HG03108 (cell line): Measurements from ENCODE around the gene CEMIP2.
"Not testable (repeated sequence)": the region's sequence is repeated elsewhere in the genome, so short reads cannot be mapped to it uniquely, and the experiment has no call there.

Experiments used
- ATAC-seq: cut with Tn5 transposase; IDR thresholded peaks from one replicate; pipeline ENCODE4 v1.9.1; 2021; ENCODE audit warnings: moderate library complexity; ENCODE audit not compliant: unreplicated experiment

CEMIP2 gene

DNA sequence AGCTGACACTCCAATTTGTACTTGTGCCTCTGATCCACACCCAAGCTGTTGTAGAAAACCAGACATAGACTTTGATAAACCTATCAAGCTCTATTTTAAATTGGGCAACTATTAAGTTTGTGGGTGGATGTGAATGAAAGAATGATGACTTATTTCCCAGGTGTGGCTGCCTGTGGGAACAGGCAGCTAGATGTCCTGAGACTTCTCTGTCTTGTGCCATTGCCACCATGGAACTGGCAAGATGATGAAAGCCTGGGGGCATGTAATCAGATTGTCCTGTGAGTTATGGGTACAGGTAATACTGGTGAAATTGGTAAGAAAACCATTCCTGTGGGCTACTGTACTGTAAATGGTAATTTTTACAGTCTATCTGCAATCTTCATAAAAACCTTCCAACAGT, 57.5 kb downstream of the CEMIP2 start:
- no peak for ATAC-seq

DNA sequence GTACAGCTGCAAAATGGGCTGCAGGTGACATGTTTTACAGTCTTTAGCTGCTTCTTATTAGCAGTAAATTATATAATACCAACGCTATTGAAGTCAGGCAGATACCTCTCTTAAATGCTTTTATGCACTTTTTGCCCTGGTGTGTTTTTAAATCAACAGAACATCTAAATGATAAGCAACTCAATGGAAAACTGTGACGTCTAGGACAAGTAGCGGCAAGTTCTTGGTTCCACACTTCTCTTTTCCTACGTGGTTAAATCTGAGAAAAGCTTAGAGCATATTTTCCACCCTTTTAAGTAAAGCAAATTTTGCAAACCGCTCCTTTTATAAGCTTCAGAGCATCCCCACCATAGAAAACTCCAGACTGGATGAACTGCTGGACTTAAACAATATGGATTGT, 58.1 kb downstream of the CEMIP2 start:
- no peak for ATAC-seq

DNA sequence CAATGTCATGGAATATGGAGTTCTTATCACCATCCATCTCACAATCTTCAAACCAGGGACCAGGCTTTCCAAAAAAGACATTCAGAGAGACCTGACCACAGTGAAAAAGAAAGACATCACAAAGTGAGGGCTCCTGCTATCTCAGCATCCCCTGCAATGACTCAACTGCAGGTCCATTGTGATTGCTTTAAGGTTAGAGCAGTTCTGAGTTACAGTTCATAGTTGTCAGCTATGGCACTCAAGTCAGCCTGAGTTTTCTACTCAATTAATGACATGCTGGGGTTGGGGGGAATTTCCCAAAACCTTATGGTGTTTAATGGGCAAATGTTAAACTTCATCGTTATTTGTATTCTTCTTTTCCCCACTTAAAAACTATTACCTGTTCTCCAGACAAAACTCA, 58.9 kb downstream of the CEMIP2 start:
- ATAC-seq = no peak

DNA sequence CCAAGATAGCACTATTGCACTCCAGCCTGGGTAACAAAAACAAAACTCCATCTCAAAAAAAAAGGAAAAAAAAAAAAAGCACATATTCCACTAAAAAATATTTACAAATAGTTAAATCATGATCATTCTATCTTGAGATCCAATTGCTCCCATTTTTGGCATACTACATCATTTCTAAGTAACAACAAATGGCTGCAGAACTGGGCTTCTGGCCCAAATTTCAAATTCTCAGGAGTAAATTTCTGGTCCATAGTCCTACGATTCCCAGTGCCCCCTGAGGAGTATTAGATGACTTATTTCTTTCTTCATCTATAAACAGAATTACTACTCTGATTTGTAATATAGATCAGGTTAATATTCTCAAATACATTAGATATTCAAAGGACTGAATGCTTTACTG, 62.1 kb downstream of the CEMIP2 start:
- ATAC-seq = no peak

DNA sequence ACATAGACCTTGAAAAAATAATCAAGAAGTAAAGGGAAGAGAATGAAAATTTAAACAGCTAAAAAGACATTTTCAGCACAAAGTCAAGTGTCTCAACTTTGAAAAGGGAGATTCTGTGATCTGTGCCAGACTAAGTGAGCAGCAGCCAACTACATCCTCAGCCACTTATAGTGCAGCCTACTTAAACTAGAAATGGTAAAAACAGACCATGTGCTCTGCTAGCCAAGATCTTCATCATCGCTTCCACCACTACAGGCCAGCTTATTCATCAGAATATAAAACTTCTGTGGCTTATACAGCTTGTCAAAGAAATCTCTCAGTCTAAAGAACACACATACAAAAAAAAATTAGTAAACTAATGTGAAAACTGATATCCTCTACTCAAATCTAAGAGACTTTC, 63.5 kb downstream of the CEMIP2 start:
- ATAC-seq = no peak

DNA sequence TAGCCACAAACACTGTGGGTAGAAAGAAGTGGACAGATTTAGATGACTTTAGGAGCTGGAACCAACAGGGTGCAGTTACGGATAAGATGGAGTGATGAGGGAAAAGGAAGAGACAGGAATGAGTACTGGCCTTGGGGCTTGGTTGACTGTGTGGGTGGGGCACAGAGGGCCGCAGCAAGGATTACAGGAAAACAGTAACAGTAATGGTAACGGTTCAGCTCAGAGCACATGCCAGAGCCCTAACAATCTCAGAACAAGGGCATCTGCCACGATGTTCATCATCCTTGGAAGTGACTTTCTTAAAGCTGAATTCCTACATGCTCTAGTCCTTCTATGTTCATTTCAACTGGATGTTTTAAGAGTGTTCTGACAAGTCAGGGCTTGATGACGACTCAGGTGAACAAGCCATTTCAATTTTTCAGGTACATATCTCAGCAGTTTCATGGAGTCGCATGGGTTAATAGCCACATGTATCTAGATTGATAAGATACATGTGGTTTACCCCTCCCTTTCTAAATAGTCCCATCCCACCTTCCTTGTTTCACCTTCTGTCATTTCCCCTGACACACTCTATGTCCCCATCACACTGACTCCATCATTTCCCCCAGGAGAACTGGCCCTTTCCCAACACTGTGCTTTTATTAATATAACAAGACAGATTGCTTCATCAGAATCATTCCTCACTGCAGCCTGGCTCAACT, 65.0 kb downstream of the CEMIP2 start:
- ATAC-seq = no peak

DNA sequence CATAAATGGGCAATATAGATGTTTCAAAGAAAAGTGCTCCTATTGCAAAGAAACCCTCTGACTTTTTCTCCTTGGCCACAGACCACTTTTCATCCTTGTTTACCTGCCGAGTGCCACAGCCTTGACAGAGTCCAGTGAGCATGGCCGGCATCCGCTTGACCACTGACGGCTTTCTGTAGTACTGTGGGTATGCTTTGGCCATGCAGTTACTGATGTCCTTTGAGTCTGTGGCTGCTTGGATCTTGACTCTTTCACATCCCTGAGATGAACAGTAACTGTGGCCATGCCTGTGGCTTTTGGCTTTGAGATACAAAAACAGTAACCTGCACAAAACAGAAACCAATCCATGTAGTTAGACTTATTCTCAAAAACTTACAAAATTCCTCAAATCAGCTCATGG, 70.4 kb downstream of the CEMIP2 start:
- ATAC-seq = no peak

DNA sequence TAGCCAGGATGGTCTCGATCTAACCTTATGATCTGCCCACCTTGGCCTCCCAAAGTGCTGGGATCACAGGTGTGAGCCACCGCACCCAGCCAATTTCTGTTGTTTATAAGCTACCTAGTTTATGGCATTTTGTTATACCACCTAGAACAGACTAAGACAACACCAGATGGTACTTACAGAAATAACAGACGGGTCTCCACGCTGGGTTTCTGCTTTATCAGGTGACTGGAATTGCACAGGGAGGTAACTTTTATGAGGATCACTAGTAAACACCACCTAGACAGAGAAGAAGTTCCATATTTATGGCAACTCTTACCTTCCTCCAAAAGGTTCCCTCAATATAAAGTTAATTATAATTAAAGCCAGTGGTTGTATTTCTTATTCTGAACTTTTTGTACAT, 74.0 kb downstream of the CEMIP2 start:
- ATAC-seq = no peak

DNA sequence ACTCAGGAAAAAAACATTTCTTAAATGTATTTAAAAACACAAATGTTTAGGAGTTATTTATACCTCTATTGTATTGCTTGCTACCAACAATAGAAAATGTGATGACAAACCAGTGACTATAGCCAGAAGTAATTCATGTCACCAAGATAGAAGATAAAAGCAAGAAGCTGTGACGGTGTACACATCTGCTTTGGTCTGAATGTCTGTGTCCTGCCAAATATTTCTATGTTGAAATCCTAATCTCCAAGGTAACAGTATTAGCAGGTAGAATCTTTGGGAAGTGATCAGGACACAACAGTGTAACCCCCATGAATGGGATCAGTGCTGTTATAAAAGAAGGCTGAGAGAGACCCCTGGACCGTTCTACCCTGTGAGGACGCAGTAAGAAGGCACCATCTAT, 74.7 kb downstream of the CEMIP2 start:
- no peak for ATAC-seq

DNA sequence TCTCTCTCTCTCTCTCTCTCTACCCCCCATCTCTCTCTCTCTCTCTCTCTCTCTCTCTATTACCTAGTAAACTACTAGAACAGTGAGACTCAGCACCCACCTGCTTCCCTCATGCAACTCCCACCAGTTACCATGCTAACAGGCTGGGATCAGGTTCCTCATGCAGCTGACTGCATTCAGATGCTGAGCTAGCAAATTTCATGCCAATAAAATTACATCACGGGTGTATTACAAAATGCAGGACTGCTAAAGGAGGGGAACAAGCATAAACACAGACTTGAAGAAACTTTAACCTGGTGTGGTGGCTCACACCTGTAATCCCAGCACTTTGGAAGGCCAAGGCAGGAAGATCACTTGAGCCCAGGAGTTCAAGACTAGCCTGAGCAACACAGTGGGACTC, 76.0 kb downstream of the CEMIP2 start:
- ATAC-seq = no peak

DNA sequence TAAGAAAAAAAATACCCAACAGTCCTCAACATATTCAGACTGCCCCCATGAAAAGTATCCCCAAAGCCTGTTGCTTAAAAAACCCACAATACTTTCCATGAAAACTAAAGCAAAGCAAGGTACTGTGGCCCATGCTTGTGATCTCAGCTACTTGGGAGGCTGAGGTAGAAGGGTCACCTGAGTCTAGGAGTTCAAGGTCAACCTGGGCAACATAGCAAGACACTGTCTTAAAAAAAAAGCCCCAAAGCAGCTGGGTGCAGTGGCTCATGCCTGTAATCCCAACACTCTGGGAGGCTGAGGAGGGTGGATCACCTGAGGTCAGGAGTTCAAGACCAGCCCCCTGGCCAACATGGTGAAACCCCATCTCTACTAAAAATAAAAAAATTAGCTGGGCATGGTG, 76.7 kb downstream of the CEMIP2 start:
- ATAC-seq = not testable (repeated sequence)

DNA sequence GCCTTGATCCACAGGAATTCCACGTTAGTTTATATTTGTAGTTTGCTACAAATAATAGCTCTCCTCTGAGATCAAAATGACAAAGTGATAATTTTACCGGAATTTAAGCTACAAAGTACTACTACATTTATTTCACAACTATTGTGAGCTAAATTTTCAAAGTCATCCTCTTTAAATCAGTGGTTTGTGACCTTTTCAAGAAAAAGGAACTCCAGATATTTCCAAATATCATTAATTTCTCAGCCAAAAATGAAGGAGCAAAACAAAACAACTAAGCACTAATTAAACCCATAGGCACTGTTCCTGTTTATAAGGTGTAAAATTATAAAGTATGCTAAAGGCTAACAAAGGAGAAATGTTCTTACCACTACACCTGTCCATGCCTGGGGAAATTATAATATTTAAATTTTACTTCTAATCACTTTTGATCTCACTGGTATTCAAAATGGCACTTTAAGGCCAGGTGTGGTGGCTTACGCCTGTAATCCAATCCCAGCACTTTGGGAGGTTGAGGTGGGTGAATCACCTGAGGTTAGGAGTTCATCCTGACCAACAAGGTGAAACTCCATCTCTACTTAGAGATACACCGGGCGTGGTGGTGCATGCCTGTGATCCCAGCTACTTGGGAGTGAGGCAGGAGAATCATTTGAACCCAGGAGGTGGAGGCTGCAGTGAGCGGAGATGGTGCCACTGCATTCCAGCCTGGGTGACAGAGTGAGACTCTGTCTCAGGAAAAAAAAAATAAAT, 77.5 kb downstream of the CEMIP2 start:
- no peak for ATAC-seq

DNA sequence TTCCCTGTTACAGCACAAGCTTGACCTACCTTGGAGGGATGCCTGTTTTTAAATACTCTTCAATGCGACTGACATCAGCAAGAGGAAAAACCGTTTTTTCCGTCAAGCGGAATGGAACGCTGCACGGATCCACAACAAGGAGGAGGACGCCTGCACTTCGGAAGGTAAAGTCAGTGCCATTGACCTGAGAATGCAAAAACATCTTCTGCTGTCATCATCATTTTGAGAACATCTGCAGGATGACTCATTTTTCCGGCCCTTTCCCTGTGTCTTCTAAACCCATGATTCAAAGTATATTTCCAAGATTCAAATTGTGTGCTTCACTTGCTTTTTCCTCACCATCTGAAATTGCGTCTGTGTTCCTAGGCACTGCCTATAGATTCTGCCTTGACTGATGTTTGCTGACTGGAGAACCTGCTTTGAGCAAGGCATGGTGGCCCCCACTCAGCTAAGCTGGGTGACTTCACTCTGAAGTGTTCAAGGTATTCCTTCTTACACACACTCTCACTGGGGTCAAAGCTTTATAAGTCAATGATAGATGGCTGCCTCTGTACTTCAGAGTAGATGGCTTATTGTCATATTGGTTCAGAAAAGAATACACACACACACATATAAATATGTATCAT, 78.1 kb downstream of the CEMIP2 start:
- ATAC-seq = no peak

DNA sequence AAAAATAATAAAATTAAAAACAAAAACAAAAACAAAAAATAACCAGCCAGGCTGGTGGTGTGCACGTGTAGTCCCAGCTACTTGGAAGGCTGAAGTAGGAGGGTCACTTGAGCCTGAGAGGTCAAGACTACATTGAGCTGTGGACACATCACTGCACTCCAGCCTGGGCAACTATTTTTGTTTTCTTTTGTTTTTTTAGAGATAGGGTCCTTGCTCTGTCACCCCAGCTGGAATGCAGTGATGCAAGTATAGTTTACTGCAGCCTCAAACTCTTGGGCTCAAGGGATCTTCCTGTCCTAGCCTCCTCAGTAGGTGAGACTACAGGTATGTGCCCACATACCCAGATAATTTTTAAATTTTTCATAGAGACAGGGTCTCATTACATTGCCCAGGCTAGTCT, 80.6 kb downstream of the CEMIP2 start:
- no peak for ATAC-seq

DNA sequence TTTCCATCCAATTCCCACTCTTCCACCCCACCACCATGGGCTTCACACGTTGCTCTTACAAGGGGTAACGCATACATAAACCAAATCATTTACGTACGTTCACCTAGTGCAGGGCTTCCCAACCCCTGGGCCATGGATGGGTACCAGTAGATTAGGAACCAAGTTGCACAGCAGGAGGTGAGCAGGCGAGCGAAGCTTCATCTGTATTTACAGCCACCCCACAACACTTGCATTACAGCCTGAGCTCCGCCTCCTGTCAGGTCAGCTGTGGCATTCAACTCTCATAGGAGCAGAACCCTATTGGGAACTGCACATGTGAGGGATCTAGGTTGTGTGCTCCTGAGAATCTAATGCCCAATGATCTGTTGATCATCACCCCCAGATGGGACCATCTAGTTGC, 82.3 kb downstream of the CEMIP2 start:
- ATAC-seq = no peak

DNA sequence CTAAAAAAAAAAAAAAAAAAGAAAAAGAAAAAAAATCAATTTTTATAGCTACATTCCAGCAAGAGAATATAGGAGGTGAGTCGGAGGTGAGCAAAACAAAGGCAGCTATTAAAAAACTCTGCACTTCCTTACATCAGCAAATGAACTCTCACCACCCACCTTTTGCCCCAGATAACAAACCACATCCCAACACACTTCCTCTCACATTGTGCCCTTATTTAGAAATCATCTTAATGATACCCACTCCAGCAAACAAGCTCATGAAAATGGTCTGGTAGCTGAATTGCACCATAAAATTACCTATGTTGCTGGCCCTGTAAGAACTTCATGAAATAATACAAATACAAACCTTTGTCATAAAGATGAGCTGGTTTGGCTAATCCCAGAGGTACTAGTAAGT, 82.9 kb downstream of the CEMIP2 start:
- no peak for ATAC-seq

DNA sequence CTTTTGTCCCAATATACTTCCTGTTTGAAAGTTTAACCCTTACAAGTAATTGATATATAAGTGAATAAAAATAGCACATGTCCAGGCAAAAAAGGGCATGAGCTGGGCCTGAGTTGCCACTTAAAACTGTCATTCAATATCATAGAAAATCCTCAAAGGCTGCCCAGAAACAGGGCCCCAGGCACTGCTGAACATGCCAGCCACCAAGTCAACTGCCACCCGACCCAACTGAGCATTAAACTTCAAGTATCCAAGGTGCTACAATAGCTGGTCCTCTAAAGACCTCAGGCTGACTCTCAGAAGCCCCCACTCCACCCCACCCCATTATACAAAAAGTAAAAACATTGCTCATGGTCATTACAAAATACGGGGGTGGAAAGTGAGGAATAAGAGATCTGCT, 83.7 kb downstream of the CEMIP2 start:
- ATAC-seq = no peak

DNA sequence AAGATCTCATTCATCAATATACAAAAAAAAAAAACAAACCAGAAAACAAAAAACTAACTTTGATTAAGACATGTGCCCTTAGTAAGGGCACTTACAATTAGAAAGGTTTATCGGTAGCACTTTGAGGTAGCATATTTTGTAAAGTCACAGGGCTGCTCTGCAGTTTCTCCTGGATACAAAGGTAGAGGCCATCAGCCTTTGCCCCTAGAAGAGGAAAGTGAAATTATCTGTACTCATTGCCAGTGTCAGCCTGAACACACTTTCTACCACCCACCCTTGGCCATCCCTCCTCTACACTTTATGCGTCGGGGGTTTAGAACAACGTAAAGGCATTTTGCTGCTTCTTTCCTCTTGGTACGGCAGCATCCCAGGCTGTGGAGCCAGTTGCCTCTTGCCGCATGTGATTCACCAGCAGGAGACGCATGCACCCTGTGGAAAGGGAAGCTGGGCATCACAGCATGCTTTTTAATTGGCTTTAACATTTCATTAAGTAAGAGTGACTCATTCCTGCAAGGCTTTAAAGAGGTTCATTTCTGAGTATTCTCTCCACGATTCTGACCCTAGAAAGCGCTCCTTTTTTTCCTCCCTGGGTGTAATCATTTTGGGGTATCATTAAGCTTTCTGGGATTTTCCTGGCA, 84.6 kb downstream of the CEMIP2 start:
- no peak for ATAC-seq

DNA sequence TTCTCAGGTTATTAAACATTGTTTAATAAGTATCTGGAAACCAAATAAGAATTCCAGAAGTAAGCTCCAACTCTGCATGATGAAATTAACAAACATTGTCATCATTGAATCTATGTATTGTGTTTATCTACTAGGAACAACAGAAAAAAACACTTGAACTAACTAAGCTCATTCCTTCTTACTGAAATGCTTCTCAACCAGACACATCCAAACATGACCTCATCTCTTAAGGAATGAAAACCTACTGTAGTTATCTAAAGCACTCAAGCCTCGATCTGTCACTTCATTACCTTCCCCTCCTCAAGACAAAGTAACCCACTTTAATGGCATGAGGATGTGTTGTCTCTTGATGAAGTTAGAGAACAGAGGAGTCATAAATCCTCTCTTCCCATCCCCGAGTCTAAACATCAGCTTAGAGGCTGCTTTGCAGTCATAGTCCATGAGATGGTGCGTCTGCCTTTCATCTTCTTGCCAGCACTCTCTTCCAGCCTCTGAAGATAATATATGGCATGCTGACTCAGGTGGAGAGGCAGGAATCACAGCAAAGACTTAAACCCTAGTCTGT, 86.5 kb downstream of the CEMIP2 start:
- ATAC-seq = no peak

DNA sequence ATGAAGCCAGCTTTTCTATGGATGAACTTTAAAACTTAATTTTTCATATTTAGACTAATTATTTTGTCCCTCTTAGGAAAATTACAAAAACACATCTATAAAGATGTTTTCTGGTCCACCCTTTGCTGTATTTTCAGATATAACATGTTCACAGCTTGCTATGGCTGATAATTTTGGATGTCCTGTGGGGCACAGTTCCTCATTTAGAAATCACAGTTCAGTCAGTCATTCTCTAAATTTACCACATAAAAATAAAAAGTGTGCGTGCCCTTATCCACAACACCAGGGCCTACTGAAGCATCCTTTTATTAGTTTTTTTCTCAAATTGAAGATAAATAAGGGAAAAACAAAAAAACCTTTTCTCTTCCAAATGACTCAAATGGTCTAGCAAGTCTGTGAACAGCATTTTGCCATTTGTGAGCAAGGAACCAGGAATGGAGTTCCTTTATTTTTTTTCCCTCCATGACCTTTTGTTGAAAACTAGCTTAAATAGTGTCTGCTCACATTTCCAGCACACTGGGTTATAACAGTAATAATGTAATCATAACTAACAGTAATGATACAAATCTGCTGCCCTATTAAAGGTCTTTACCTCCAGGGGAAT, 87.1 kb downstream of the CEMIP2 start:
- ATAC-seq = no peak
